ENCODE measurements around the gene PTPN1. TPM values are rescaled to one million over a fixed set of nuclear protein-coding genes. Genes with fewer than 3 reads are reported as not detected.

PTPN1 gene
- total RNA-seq, 6 experiments from 2014 or later, result 37.8 to 46.5 (median 45.2) TPM

- peaks cover 8% of the 10 kb centered on the region for H3K36me3 Mint-ChIP-seq (ENCODE audit: low read depth)
- peak overlapping the region; percentile 86 for H3K27ac Mint-ChIP-seq
- no peak for DNase-seq
- no peaks in the 10 kb centered on the region for H3K9me3 Mint-ChIP-seq
- TF ChIP-seq, protein P1, sequence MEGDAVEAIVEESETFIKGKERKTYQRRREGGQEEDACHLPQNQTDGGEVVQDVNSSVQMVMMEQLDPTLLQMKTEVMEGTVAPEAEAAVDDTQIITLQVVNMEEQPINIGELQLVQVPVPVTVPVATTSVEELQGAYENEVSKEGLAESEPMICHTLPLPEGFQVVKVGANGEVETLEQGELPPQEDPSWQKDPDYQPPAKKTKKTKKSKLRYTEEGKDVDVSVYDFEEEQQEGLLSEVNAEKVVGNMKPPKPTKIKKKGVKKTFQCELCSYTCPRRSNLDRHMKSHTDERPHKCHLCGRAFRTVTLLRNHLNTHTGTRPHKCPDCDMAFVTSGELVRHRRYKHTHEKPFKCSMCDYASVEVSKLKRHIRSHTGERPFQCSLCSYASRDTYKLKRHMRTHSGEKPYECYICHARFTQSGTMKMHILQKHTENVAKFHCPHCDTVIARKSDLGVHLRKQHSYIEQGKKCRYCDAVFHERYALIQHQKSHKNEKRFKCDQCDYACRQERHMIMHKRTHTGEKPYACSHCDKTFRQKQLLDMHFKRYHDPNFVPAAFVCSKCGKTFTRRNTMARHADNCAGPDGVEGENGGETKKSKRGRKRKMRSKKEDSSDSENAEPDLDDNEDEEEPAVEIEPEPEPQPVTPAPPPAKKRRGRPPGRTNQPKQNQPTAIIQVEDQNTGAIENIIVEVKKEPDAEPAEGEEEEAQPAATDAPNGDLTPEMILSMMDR (IDR thresholded peaks at IDR 0.05), result no peak
- H3K4me3 Mint-ChIP-seq, result peak overlapping the region; percentile 93
- H3K27me3 Mint-ChIP-seq (ENCODE audit: insufficient read depth), result no peaks in the 10 kb centered on the region; the same call in none of the 2 replicates
- peaks cover 56% of the 10 kb centered on the region for H3K4me1 Mint-ChIP-seq (ENCODE audit: low read depth)
These were observed 741 bp downstream of the PTPN1 start for GRCh38 chr20:50510706-50511542.

DNA sequence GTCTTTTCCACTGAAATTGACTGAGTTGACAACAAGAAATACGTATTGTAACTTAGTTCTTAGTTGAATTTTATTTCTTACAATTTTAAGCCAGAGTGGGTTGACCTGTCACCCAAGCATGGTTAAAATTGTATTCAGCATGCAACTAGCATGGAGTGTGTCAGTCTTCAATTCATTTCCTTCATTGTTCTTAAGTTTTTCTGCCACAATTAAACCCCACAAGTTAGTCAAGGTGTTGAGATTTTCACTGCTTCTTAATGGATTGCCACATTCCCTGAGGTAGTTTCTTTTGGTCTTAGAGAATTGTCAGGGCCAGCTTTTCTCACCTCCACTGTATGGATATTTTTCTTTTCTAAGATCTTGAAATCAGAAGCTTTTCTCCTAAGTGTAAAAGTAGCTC is 2.1 kb downstream of the PTPN1 start:
- no peak for DNase-seq
- peak overlapping the region; percentile 91 for H3K27ac Mint-ChIP-seq

DNA sequence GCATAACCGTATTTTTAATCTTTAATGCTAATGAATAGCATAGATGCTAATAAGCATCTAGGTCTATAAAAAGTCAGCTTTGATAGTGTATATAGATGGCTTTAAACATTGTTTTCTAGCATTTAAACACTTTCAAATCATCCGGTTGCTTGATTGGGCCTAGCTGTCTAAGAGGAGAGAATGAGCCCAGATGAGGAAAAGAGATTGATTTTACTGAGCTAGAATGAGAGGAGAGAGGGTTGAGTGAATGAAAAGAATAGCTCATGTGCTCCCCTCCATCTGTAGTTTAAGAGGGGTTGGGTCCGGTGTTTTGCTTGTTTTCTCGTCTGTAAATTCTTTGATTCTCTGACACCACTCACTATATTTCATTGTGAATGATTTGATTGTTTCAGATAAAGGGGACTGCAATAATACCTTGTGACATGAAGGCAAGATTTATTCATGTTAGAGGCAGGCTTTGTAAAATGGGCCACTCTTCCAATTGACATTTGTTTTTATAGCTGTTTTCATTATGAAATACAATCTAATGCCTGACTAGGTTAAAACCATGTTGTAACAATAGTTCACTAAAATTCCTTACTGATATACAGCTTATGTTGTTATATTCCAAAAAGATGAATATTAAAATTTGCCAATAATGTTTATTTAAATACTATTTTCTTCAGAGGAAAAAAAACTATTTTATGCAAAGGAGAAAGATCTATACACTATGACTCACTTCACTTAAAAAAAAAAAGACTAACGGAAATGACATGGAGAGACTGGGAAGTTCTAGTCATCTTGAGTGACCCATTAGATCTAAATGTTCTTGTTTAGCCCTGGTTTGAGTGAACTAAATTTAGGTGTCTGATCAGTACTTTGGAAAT is 3.2 kb downstream of the PTPN1 start:
- peaks cover 8% of the 10 kb centered on the region for H3K36me3 Mint-ChIP-seq (ENCODE audit: low read depth)
- peaks cover 77% of the 10 kb centered on the region for H3K4me1 Mint-ChIP-seq (ENCODE audit: low read depth)
- TF ChIP-seq, protein P1 (IDR thresholded peaks at IDR 0.05), result no peak

More for the DNA sequence above, 2.1 kb downstream of the PTPN1 start:
- peak overlapping the region; percentile 93 for H3K4me3 Mint-ChIP-seq
- H3K9me3 Mint-ChIP-seq, result no peaks in the 10 kb centered on the region
- TF ChIP-seq, protein P1 (IDR thresholded peaks at IDR 0.05), result no peak
- peaks cover 8% of the 10 kb centered on the region for H3K36me3 Mint-ChIP-seq (ENCODE audit: low read depth)
- no peaks in the 10 kb centered on the region; the same call in none of the 2 replicates for H3K27me3 Mint-ChIP-seq (ENCODE audit: insufficient read depth)
- H3K4me1 Mint-ChIP-seq (ENCODE audit: low read depth), result peaks cover 70% of the 10 kb centered on the region

GRCh38 chr20:50514035-50514337 is 3.8 kb downstream of the PTPN1 start:
- Mint-ChIP-seq H3K36me3 (ENCODE audit: low read depth) (peaks cover 8% of the 10 kb centered on the region), H3K27me3 (ENCODE audit: insufficient read depth) (no peaks in the 10 kb centered on the region; the same call in none of the 2 replicates), H3K4me3 (peak overlapping the region; percentile 93), H3K4me1 (ENCODE audit: low read depth) (peaks cover 77% of the 10 kb centered on the region), H3K27ac (peak overlapping the region; percentile 91), H3K9me3 (no peaks in the 10 kb centered on the region)
- TF ChIP-seq, protein P1 (IDR thresholded peaks at IDR 0.05), result no peak
- DNase-seq, result no peak

More for the DNA sequence above, 3.2 kb downstream of the PTPN1 start:
- no peaks in the 10 kb centered on the region; the same call in none of the 2 replicates for H3K27me3 Mint-ChIP-seq (ENCODE audit: insufficient read depth)
- peak overlapping the region; percentile 93 for H3K4me3 Mint-ChIP-seq
- DNase-seq, result peak; percentile 46
- no peaks in the 10 kb centered on the region for H3K9me3 Mint-ChIP-seq
- H3K27ac Mint-ChIP-seq, result peak overlapping the region; percentile 91

DNA sequence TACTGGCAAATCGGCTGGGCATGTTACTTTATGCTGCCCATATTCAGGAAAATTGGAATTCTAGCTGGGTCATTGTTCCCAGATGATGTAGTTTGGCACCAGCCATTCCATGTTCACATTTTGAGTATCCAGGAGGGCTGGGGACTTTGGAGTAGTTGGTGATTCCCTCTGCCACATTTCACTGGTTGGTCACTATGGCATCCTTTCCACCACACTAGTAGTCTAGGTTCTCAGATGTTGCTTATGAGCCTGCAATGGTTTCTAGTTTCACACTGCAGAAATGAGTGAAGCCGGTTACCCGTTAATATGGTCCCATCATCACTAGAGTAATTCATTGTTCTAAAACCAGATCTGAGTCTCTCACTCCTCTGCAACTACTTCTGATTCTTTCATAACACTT is 4.6 kb downstream of the PTPN1 start:
- H3K27ac Mint-ChIP-seq, result peak overlapping the region; percentile 91
- no peaks in the 10 kb centered on the region for H3K9me3 Mint-ChIP-seq
- peaks cover 10% of the 10 kb centered on the region for H3K36me3 Mint-ChIP-seq (ENCODE audit: low read depth)
- TF ChIP-seq, protein P1 (IDR thresholded peaks at IDR 0.05), result no peak
- H3K27me3 Mint-ChIP-seq (ENCODE audit: insufficient read depth), result no peaks in the 10 kb centered on the region; the same call in none of the 2 replicates
- no peak for DNase-seq
- peaks cover 81% of the 10 kb centered on the region for H3K4me1 Mint-ChIP-seq (ENCODE audit: low read depth)
- peak overlapping the region; percentile 93; the same call in 1 of the 2 replicates for H3K4me3 Mint-ChIP-seq

All from HFFc6 (cell line).